ENCODE data around the gene C19orf85.
A peak's percentile ranks its signal among the peaks of the same experiment; 100 is the strongest.

The C19orf85 gene

GRCh38 chr19:55419103-55419502 is 45.4 kb downstream of the C19orf85 start:
- no peak for TF ChIP-seq POLR2AphosphoS5 (IDR thresholded peaks at IDR 0.05; ENCODE audit: low read depth, low read length)
- TF ChIP-seq POLR2A (IDR thresholded peaks at IDR 0.05; ENCODE audit: low read depth, low read length): no peak
- no peak for TF ChIP-seq PAX5 (IDR thresholded peaks at IDR 0.05; ENCODE audit: insufficient read depth, low read length, severe bottlenecking)
- no peak for TF ChIP-seq POU2F2 (IDR thresholded peaks at IDR 0.05; ENCODE audit: low read depth, low read length)
- TF ChIP-seq TAF1 (IDR thresholded peaks at IDR 0.05; ENCODE audit: low read depth, low read length): no peak
- no peak for TF ChIP-seq SPI1 (IDR thresholded peaks at IDR 0.05; ENCODE audit: low read depth, low read length)
- no peak for FAIRE-seq

GRCh38 chr19:55418185-55418584 is 46.4 kb downstream of the C19orf85 start:
- TF ChIP-seq PAX5 (IDR thresholded peaks at IDR 0.05; ENCODE audit: insufficient read depth, low read length, severe bottlenecking): no peak
- no peak for TF ChIP-seq POLR2AphosphoS5 (IDR thresholded peaks at IDR 0.05; ENCODE audit: low read depth, low read length)
- no peak for TF ChIP-seq SPI1 (IDR thresholded peaks at IDR 0.05; ENCODE audit: low read depth, low read length)
- TF ChIP-seq POU2F2 (IDR thresholded peaks at IDR 0.05; ENCODE audit: low read depth, low read length): no peak
- no peak for TF ChIP-seq POLR2A (IDR thresholded peaks at IDR 0.05; ENCODE audit: low read depth, low read length)
- DNase-seq (ENCODE audit: insufficient read length, low spot score) (no peak), FAIRE-seq (peak; percentile 56)

More at GRCh38 chr19:55419103-55419502, 45.4 kb downstream of the C19orf85 start:
- DNase-seq (ENCODE audit: insufficient read length, low spot score): no peak
